Stimulated activated CD8-positive, alpha-beta memory T cell treated with anti-CD3 and anti-CD28 coated beads, Interleukin-7, amount 100 ng/mL, for 48 hours (primary cell): ENCODE results near the gene MCM5.
"Not testable (repeated sequence)": the region's sequence is repeated elsewhere in the genome, so short reads cannot be mapped to it uniquely, and the experiment has no call there.

Experiments
- DNase-seq, 2 donors: peaks; one replicate each; pipeline ENCODE4 v3.0.0-alpha.2; 2020; ENCODE audit warnings: low read depth in 1 of 2; ENCODE audit errors: extremely low read depth in 1 of 2

MCM5 gene

GRCh38 chr22:35467681-35468434 is 67.9 kb downstream of the MCM5 start:
- DNase-seq = no peak

- no peak for DNase-seq
Observed at GRCh38 chr22:35470903-35471321, 71.0 kb downstream of the MCM5 start.

- not testable (repeated sequence) for DNase-seq
Observed at GRCh38 chr22:35471566-35471965, 71.6 kb downstream of the MCM5 start.

GRCh38 chr22:35472488-35472887 is 72.5 kb downstream of the MCM5 start:
- no peak for DNase-seq

GRCh38 chr22:35473971-35474370 is 74.0 kb downstream of the MCM5 start:
- DNase-seq = no peak
